WERI-Rb-1 (cell line): Measurements from ENCODE around the gene CEPT1.
A peak's percentile ranks its signal among the peaks of the same experiment; 100 is the strongest.

Experiments used
- DNase-seq: peaks from one replicate; pipeline ENCODE4 v3.0.0-alpha.2; 2020
- H3K27ac ChIP-seq: fragments of 250-450 bp; sonication (Bioruptor Pico); 2 replicates; pipeline ENCODE4 v1.5.1; 2020; ENCODE audit warnings: mild to moderate bottlenecking, moderate library complexity
- H3K27me3 ChIP-seq: fragments of 250-450 bp; sonication (Bioruptor Pico); 2 replicates; pipeline ENCODE4 v1.5.1; 2021; ENCODE audit warnings: mild to moderate bottlenecking, low read depth, moderate library complexity; ENCODE audit not compliant: insufficient read depth, severe bottlenecking
- H3K36me3 ChIP-seq: fragments of 250-450 bp; sonication (Bioruptor Pico); 2 replicates; pipeline ENCODE4 v1.5.1; 2020; ENCODE audit warnings: mild to moderate bottlenecking, moderate library complexity
- H3K4me3 ChIP-seq: 2 replicates; pipeline ENCODE4 v1.5.1; 2011; ENCODE audit warnings: low read depth, mild to moderate bottlenecking, control low read depth, low read length
- H3K9me3 ChIP-seq: fragments of 250-450 bp; sonication (Bioruptor Pico); 2 replicates; pipeline ENCODE4 v1.5.1; 2021; ENCODE audit warnings: mild to moderate bottlenecking, moderate library complexity; ENCODE audit not compliant: severe bottlenecking
- CTCF ChIP-seq: IDR thresholded peaks from 2 replicates; pipeline ENCODE4 v1.5.1; 2011; ENCODE audit warnings: low read depth, mild to moderate bottlenecking, control low read depth, inconsistent platforms, low read length

CEPT1 gene

GRCh38 chr1:111142356-111142975 lies 2.4 kb downstream of the CEPT1 start:
- H3K9me3 ChIP-seq, result no peaks in the 10 kb centered on the region
- no peak overlapping the region for H3K27ac ChIP-seq
- H3K4me3 ChIP-seq, result no peak overlapping the region
- H3K27me3 ChIP-seq, result no peaks in the 10 kb centered on the region
- H3K36me3 ChIP-seq, result peaks cover 9% of the 10 kb centered on the region
- DNase-seq, result peak; percentile 14
- no peak for TF ChIP-seq CTCF

GRCh38 chr1:111145542-111145941 lies 5.5 kb downstream of the CEPT1 start:
- no peak for TF ChIP-seq CTCF
- no peak overlapping the region for H3K4me3 ChIP-seq
- no peak overlapping the region for H3K27ac ChIP-seq
- H3K9me3 ChIP-seq, result no peaks in the 10 kb centered on the region
- DNase-seq, result no peak
- H3K36me3 ChIP-seq, result peaks cover 28% of the 10 kb centered on the region
- H3K27me3 ChIP-seq, result no peaks in the 10 kb centered on the region

DNA sequence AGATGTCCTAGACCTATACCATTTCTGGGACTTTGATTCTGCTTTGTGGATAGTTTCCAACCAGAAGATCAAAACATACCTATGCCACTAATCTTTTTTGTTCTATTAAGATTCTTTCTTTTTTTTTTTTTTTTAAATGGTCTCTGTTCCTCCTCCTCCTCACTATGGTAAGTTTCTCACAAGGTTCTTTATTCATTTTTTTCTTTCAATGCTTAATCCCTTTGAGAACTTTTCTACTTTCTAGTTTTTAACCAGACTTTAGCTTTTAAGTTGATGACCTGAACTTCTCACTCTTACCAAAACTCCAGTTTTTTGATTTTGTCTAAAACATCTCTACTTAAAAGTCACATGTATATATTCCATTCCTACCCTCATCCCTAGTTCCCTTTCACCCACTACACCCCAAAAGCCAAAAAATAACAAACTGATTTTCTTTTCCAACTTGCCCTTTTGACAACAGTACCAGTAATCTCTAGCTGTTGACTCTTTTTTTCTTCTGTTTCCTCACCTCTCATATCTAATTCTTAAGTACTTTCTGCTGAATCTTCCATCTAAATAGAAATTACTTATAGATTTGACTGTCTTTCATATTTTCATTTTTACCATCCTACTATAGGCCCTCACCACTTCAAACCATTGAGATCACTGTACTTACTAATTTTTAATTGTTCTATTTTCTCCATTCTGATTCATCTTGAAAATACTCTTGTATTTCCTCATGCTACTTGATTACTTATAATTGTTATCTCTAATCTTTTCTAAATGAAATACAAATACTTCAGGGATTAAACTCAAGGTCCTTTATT lies 6.1 kb downstream of the CEPT1 start:
- H3K9me3 ChIP-seq, result no peaks in the 10 kb centered on the region
- H3K4me3 ChIP-seq, result no peak overlapping the region
- H3K27me3 ChIP-seq, result no peaks in the 10 kb centered on the region
- peaks cover 28% of the 10 kb centered on the region for H3K36me3 ChIP-seq
- no peak for TF ChIP-seq CTCF
- no peak overlapping the region for H3K27ac ChIP-seq
- no peak for DNase-seq

- Histone ChIP-seq H3K9me3 (no peaks in the 10 kb centered on the region), H3K27ac (no peak overlapping the region), H3K27me3 (no peaks in the 10 kb centered on the region), H3K36me3 (peaks cover 42% of the 10 kb centered on the region), H3K4me3 (no peak overlapping the region)
- no peak for DNase-seq
- no peak for TF ChIP-seq CTCF
Measured at GRCh38 chr1:111147948-111148347, 7.9 kb downstream of the CEPT1 start.

GRCh38 chr1:111148376-111148881 lies 8.4 kb downstream of the CEPT1 start:
- H3K27ac ChIP-seq, result no peak overlapping the region
- TF ChIP-seq CTCF, result no peak
- H3K36me3 ChIP-seq, result peaks cover 46% of the 10 kb centered on the region
- DNase-seq, result no peak
- H3K27me3 ChIP-seq, result no peaks in the 10 kb centered on the region
- no peak overlapping the region for H3K4me3 ChIP-seq
- H3K9me3 ChIP-seq, result no peaks in the 10 kb centered on the region
